ENCODE results near the gene NID1.
"Not testable (repeated sequence)": the region's sequence is repeated elsewhere in the genome, so short reads cannot be mapped to it uniquely, and the experiment has no call there.

Gene NID1

DNA sequence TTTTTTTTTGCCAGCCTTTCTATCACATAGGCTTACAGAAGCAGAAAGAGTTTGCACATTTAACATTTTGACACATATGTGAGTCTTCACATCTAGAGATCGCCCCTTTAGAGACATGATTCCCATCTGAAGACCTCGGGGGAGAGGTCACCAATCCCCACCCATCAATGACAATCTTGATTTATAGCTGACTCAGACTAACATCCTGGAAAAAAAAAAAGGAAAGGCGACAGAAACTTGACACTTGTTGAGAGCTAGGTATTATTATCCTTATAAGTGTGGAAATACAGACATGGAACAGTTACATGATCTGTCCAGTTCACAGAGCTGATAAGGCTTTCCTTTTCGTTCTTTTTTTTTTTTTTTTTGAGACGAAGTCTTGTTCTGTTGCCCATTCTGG is 28.0 kb upstream of the NID1 start:
- DNase-seq (ENCODE audit: low read depth in 2 of 2), result no peak

- no peak for DNase-seq (ENCODE audit: low read depth in 2 of 2)
Observed at GRCh38 chr1:236091933-236092318, 27.0 kb upstream of the NID1 start.

DNA sequence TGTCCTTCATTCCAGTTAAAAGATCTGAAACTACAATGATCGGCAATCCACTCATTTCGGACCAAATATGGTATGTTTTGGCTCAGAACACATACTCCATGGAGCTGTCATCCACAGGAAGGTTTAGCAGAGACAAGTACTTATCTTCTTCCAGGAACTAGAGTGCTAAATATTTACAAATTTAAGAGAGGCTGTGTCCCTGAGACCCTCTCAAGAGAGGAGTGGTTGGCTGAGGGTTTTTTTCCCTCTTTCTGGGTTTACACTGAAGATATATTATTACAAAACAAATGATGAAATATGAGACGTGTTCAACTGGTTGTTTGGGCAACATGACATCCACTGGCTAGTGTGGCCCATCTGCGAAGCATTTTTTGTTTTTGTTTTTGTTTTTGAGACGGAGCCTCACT is 25.9 kb upstream of the NID1 start:
- DNase-seq (ENCODE audit: low read depth in 2 of 2), result no peak

- no peak for DNase-seq (ENCODE audit: low read depth in 2 of 2)
Observed at GRCh38 chr1:236089046-236089773, 24.3 kb upstream of the NID1 start.

- DNase-seq (ENCODE audit: low read depth in 2 of 2), result no peak
Observed at GRCh38 chr1:236086537-236086936, 21.6 kb upstream of the NID1 start.

DNA sequence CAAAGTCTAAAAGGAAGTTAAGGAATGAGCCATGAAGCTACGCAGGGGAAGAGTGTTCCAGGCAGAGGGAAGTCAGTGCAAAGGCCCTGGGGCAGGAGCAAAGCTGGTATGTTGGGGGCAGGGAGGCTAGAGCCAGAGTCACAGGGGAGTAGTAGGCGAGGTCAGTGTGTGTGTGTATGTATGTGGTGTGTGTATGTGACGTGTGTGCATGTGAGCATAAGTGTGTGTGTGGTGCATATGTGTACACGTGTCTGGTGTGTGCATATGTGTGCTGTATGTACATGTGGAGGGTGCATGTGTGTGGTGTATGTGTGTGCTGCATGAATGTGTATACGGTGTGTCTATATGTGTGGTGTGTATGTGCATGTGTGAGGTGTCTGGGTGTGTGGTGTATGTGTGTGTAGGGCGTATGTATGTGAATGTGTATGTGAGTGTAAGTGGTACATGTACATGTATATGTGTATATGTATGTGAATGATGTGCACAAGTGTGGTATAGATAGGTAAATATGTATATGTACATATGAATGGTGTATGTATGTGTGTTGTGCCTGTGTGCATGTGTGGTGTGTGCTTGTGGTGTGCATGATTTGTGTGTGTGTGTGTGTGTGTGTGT is 20.8 kb upstream of the NID1 start:
- DNase-seq (ENCODE audit: low read depth in 2 of 2), result no peak

DNA sequence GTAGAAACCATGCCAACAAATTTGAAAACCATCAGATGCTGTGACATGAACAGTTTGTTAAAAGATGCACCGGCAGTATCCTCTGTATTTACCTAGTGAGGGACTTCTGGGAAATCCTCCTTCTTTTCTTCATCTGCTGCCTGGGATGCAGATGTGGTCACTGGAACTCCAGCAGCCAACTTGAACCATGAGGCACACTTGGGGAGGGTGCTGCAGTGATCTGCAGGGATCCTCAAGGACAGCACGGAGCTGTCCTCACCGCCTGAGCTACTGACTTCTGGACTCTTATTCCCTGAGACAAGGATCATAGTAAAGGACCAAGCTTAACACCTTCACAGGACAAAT is 19.5 kb upstream of the NID1 start:
- DNase-seq (ENCODE audit: low read depth in 2 of 2), result no peak

- DNase-seq (ENCODE audit: low read depth in 2 of 2), result no peak
Observed at GRCh38 chr1:236083650-236084385, 18.9 kb upstream of the NID1 start.

GRCh38 chr1:236082526-236082925 is 17.6 kb upstream of the NID1 start:
- DNase-seq (ENCODE audit: low read depth in 2 of 2), result no peak

- no peak for DNase-seq (ENCODE audit: low read depth in 2 of 2)
Observed at GRCh38 chr1:236081546-236082227, 16.8 kb upstream of the NID1 start.

- DNase-seq (ENCODE audit: low read depth in 2 of 2), result no peak
Observed at GRCh38 chr1:236079703-236080102, 14.8 kb upstream of the NID1 start.

- DNase-seq (ENCODE audit: low read depth in 2 of 2), result no peak
Observed at GRCh38 chr1:236078993-236079392, 14.1 kb upstream of the NID1 start.

GRCh38 chr1:236078077-236078476 is 13.2 kb upstream of the NID1 start:
- DNase-seq (ENCODE audit: low read depth in 2 of 2), result not testable (repeated sequence)

DNA sequence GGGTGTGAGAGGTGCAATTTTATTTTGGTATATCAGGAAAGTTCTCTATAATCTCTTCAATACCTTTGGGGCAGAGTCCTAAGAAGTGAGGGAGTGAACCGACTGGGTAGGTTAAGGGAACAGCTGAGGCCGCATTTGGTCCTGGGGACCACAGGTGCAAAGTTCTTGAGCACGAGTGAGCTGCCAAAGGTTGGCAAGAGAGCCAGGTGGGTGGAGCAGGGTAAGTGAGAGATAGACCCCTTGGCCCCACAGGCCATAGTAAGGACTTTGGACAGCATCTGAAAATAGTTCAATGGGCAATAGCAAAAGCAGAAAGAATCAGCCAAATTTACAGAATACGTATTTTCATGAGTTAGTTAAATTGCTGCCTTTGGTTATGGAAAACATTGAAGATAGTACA is 11.0 kb upstream of the NID1 start:
- no peak for DNase-seq (ENCODE audit: low read depth in 2 of 2)

DNA sequence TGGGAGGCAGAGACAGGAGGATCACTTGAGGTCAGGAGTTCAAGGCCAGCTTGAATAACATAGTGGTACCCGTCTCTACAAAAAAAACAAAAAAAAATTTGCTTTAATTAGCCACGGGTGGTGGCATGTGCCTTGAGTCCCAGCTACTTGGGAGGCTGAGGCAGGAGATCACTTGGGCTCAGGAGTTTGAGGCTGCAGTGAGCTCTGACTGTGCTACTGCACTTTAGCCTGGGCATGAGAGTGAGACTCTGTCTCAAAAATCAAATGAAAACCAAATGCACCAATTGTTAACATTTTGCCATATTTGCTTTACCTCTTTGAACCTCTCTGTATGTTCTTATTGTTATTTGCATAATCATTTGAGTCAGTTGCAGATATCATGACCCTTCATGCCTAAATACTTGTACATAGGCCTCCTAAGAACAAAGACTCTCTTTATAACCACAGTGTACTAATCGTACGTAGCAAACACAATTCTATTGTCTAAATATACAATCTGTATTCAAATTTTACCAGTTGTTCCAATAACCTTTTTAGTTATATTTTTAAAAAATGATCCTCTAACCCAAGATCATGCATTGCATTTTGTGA is 8.5 kb upstream of the NID1 start:
- no peak for DNase-seq (ENCODE audit: low read depth in 2 of 2)

DNA sequence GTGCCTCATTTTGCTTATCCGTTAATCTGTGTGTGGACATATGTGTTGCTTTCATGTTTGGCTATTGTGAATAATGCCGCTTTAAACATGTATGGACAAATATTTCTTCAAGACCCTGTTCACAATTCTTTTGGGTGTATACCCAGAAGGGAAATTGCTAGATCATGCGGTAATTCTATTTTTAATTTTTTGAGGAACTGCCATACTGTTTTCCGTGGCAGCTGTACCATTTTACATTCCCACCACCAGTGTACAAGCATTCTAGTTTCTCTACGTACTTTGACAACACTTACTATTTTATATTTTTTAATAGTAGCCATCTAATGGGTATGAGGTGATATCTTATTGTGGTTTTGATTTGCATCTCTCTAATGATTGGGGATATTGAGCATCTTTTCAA is 7.1 kb upstream of the NID1 start:
- no peak for DNase-seq (ENCODE audit: low read depth in 2 of 2)

GRCh38 chr1:236070753-236071152 is 5.9 kb upstream of the NID1 start:
- no peak for DNase-seq (ENCODE audit: low read depth in 2 of 2)

GRCh38 chr1:236069796-236070195 is 4.9 kb upstream of the NID1 start:
- no peak for DNase-seq (ENCODE audit: low read depth in 2 of 2)

DNA sequence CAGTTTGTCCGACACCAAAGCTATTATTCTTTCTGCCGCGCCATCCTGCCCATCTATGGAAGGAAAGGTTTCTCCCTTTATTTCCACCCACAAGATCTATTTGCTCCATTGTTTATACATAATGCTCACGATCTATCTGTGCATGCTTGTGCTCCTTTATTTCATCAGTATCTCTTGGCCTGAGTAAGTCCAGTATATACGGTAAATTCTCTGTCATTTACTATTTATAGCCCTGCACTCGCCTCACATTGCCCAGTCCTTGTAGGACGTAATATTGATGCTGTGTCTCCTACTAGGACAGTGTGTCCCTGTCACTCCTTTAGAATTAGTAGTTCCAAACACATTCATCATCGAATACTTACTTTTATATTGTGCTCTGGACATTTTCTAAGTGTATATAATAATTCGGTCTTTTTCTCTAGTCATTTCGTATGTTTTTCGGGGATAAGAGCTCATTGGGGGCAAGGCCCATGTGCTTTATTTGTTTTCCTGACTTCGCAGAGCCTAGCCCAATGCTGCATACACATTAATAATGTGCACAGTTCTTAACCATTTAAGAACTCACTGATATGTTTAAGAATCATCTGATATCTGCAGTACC is 3.1 kb upstream of the NID1 start:
- DNase-seq (ENCODE audit: low read depth in 2 of 2), result no peak

DNA sequence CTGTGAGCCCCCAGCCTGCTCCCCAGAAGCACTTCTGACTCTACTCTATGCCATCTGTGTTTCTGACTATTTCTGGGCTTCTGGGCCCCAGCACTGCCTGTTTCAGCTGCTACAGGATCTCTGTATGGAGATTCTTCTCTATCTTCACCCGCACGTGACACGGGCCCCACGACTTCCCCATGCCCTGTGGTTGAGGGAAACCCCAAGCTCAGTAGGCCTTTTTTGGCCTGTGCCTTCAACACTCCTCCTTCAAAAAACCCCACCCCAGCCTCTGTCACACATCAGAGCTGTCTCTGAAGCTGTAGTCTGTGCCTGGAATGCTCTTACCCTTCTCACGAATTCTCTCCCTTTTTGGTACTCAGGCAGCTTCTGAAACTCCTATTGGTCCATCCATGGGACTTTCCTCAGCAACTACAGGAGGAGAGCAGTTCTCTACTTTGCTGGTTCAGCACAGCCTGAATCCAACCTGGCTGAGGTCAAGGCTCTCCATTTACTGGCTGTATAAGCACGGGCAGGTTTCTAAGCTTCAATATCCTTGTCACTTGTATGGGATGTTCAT is 2.0 kb upstream of the NID1 start:
- peak; percentile 45 to 62 for DNase-seq (ENCODE audit: low read depth in 2 of 2)

GRCh38 chr1:236066054-236066453 is 1.2 kb upstream of the NID1 start:
- DNase-seq (ENCODE audit: low read depth in 2 of 2), result no peak

All from stimulated activated CD4-positive, alpha-beta T cell treated with anti-CD3 and anti-CD28 coated beads, Interleukin-12 subunit alpha, Interleukin-12 subunit beta, amount 100 ng/mL, for 24 hours (primary cell).